ENCODE data around the gene CMC1.

DNA sequence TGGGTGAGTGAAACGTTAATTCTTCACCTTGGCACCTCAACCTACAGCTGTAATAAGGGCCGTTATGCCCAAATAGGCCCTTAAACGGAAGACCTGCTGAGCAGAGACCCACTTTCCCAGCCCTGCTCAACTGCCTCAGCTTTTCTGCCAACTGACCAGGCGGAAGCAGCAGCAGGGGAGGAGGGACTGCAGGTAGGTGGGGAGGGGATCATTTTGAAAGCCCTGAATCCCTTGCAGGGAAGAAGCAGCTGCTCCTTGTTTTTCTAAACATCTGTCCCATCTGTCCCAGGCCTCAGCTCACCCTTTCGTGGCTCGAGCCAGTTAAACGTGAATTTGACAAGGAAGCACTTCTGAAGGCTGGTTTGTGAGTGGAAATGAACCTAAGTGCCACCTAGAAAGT lies 978 bp upstream of the CMC1 start:
- TF ChIP-seq, protein P1, sequence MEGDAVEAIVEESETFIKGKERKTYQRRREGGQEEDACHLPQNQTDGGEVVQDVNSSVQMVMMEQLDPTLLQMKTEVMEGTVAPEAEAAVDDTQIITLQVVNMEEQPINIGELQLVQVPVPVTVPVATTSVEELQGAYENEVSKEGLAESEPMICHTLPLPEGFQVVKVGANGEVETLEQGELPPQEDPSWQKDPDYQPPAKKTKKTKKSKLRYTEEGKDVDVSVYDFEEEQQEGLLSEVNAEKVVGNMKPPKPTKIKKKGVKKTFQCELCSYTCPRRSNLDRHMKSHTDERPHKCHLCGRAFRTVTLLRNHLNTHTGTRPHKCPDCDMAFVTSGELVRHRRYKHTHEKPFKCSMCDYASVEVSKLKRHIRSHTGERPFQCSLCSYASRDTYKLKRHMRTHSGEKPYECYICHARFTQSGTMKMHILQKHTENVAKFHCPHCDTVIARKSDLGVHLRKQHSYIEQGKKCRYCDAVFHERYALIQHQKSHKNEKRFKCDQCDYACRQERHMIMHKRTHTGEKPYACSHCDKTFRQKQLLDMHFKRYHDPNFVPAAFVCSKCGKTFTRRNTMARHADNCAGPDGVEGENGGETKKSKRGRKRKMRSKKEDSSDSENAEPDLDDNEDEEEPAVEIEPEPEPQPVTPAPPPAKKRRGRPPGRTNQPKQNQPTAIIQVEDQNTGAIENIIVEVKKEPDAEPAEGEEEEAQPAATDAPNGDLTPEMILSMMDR (IDR thresholded peaks at IDR 0.05): no peak
- TF ChIP-seq POLR2A (IDR thresholded peaks at IDR 0.05): no peak

Measured in testis (tissue), 2 donors.